ENCODE data around the gene PACS1.

The PACS1 gene

DNA sequence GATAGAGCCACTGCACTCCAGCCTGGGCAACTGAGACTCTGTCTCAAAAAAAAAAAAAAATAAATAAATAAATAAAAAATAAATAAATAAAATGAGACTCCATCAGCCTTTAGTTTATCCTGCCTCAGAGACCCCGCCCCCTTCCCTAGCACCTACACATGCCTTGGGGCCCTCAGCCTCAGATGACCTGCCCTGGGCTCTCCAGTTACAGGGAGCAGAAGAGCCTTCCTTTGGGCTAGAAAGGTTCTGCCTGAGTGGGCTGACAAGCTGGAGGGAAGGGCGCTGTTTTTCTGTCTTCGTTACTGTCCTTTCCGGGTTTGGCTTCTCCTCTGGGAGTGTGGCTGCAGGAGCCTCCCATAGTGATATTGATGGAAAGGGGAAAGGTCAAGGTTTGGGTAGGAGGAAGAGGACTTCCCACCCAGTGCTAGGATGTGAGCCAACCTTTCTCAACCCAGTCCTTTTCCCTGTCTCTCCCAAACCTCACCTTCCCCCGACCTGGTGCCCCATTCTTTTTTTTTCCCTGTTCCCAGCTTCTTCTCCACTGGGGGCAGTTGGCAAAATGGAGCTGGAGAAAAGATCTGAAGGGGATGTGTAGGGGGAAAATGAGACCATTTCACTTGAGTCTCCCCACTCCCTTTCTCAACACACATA is 19.4 kb upstream of the PACS1 start:
- DNase-seq, result no peak

GRCh38 chr11:66051371-66051765 is 18.7 kb upstream of the PACS1 start:
- no peak for DNase-seq

DNA sequence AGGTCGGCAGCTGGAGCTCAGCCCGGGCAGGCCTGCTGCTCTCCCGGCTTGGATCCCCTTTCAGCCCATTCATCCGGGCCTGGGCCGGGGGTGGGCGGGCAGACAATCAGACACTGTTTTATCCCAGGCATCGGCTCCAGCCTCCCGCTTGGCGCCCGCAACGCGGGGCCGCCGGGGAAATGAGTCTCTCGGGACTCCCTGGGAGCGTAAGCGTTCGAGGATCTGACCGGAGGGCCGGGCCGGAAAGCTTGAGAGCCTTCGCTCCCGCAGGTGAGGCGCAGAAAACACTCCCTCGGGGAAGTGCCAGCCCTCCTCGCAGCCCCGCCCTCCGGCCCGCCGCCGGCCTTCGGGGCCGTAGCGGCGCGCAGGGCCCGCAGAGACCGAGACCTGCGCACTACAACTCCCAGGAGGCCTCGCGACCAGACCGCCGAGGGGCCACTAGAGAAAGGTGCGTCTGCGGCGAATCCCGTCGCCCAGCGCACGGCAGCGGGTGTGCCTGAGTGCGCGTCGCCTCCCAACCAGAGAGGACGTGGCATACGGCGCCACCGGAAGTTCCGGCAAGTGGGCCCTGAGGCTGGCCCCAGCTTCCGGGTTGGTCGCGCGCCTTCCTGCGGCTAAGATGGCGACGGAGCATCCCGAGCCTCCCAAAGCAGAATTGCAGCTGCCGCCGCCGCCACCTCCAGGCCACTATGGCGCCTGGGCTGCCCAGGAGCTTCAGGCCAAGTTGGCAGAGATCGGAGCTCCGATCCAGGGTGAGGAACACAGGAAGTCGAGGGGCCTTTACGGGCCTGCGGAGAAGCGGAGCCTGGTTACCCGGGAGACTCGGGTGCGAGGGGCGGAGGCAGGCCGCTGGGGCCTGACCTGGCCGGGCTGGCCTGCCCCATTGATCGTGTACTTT is 18.1 kb upstream of the PACS1 start, which contains the start of gene SF3B2:
TSS of gene SF3B2 (plus strand) at position 599 of the 898 bp plus-strand sequence. CDS start at position 620, 21 bp downstream.
- DNase-seq, result peak; percentile 96

DNA sequence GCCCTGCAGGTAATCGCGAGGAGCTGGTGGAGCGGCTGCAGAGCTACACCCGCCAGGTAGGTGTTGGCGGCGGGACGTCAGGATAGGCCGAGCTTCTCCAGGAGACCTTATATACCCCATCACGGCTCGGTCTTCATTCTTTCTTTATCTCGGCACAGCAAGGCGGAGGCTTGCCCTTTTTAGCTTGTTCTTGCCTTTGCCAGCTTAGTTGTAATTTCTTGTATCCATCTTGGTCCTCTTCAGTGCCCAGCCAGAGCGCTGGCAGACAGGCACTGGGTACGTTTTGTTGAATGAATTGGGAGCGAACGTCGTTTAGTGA is 17.4 kb upstream of the PACS1 start:
- DNase-seq, result no peak

GRCh38 chr11:66055021-66055420 is 15.1 kb upstream of the PACS1 start:
- DNase-seq, result no peak

DNA sequence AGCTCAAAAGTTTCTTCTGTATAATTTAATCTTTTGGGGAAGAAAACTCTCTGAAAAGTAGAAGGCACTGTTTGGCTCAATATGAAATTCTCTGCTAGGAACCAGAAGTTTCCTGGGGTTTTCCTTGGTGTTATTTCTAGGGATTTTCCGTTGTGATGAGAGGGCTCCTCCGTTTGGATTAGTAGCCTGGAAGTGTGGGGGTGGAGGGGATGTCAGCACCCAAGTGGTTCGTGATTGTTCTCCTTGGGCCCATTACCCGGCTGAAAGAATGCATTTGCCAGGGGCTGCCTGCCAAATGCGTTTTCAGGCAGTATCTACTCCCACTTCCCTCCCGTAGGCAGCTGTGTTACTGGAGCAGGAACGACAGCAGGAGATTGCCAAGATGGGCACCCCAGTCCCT is 13.6 kb upstream of the PACS1 start:
- no peak for DNase-seq

DNA sequence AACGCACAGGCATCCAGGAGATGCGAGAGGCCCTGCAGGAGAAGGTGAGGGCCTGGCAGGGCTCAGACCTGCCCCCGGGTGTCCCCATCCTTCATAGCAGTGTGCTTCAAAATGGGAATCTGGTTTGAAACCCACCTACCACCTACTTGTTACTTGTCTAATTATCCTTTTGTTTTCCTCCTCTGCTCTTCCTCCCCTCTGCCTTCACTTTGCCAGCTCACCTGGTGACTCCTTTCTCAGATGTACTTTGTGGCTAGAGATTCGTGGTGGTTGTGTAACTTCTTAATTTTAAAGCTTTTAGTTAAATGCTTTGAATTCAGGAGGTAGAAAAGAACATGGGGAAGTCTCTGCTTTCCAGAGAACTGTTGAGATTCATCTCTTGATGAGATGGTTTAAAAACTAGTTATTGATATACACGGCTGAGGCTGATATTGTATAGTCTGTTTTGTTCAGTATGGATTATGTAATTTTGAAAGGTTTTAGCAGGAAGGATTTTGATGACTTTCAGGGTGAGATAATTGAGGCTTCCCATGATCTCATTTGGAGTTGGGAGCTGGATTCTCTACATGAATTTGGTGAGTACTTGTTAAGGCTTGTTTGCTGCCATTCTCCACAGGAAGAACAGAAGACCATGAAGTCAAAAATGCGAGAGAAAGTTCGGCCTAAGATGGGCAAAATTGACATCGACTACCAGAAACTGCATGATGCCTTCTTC is 9.9 kb upstream of the PACS1 start:
- no peak for DNase-seq

DNA sequence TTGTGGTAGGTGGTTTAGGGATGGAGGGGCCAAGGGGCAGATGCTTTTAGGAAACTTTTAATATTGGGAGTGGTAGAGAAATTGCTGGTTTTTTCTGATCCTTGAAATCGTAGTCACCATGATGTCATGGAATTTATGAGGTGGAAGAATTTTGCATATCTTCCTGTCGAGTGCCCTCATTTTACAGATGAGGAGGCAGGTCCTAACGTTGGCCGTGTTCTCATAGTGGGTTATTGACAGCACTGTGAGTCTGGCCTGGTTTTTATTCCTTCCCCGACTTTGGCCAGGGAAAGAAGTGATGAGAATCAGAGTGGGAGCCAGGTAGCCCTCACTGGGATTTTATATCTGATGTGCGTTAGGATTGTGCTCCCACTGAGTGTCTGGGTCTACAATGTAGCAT is 8.8 kb upstream of the PACS1 start:
- no peak for DNase-seq

- DNase-seq, result no peak
These were observed 7.7 kb upstream of the PACS1 start for GRCh38 chr11:66062408-66062807.

GRCh38 chr11:66063900-66064299 is 6.2 kb upstream of the PACS1 start:
- DNase-seq, result no peak

DNA sequence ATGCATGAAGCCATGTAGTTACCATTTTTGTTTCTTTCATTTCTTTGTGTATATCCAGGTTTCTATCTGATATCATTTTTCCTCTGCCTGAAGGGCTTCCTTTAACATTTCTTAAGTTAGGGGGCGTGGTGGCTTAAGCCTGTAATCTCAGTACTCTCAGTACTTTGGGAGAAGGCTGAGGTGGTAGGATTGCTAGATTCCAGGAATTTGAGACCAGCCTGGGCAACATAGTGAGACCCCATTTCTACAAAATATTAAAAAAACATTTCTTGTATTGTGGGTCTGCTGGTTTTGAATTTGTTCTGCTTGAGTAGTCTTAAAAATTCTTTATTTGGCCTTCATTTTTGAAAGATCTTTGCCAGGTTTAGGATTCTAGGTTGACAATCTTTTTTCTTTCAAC is 5.5 kb upstream of the PACS1 start:
- DNase-seq, result no peak

- no peak for DNase-seq
These were observed 3.3 kb upstream of the PACS1 start for GRCh38 chr11:66066751-66067150.

DNA sequence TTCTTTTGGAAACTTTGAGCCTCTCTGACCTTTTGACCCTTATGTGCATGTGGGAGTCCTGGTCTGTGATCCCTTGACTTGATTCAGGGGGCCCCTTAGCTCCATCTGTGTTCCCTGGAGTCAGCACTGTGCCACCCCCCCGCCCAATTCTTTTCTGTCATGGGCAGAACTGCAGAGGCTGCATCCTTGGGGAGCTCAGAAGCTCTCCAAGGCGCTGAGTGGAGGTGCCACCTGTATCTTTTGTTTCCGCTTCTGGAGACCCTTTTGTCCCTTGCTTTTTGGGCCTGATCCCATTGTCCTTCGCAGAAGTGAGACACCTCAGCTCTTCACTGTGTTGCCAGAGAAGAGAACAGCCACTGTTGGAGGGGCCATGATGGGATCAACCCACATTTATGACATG is 2.4 kb upstream of the PACS1 start:
- no peak for DNase-seq

DNA sequence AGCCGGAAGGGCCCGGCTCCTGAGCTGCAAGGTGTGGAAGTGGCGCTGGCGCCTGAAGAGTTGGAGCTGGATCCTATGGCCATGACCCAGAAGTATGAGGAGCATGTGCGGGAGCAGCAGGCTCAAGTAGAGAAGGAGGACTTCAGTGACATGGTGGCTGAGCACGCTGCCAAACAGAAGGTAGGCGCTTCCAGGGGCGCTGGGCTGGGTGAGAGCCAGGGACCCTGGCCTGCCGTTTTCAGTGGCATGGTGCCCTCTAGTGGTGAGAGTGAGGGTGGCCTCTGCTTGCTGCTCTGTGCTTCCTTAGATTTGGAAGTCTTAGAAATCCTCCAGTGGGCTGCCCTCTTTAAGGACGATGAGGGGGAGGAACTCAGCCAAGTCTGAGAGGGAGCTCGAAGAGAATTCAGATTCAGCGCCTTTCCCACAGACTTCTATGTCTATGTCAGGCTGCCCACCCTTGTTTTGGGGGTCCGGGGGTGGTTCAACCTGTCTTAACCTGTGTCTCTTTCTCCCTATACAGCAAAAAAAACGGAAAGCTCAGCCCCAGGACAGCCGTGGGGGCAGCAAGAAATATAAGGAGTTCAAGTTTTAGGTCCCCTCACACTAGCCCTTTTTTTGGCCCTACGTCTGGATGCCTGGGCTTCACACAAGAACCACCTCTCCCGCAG is 1.8 kb upstream of the PACS1 start:
- no peak for DNase-seq

GRCh38 chr11:66068923-66069714 is 953 bp upstream of the PACS1 start:
- no peak for DNase-seq

DNA sequence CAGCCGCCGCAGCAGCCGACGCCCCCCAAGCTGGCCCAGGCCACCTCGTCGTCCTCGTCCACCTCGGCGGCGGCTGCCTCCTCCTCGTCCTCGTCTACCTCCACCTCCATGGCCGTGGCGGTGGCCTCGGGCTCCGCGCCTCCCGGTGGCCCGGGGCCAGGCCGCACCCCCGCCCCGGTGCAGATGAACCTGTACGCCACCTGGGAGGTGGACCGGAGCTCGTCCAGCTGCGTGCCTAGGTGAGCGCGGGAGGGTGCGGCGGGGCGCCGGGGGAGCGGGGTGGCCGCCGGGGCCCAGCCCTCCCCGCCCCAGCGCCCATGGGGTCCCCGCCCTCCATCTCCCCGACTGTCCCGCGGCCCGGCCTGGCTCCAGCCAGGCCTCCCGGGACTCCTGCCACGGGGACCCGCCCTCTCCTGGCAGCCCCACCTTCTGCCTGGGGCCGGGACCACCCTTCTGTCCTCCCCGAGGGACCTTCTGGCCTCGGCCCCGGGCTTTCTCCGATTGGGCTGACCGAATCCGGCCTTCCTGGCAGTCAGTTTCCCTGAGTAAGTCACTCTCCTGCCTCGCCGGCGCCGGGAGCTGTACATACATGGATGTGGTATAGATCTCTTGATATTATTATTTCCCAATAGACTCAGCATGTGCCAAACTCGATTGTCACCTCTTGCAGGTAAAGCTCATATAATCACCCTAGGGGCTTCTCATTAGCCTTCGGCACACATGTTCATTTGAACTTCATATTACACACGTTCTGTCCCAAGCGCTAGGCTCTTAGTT is 720 bp downstream of the PACS1 start:
- DNase-seq, result no peak

DNA sequence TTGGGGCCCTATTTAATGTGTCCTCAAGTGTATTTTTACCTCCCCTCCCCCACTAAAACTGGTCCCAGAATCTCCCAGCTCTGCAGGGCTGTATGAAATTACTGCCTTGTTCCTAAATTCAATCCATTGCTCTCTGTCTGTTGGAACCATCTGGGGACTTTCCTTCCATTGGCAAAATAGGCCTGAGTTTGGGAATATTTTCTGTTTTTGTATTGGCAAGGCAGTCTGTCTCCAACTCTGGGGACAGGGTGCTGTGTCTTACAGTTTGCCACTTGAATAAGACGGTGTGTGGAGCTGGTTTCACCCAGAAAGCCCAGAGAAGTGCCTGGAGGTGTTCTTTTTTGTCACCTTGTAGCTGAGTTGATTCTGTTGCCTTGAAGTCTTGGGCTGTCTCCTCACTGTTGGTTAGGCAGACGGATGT is 1.3 kb downstream of the PACS1 start:
- no peak for DNase-seq

DNA sequence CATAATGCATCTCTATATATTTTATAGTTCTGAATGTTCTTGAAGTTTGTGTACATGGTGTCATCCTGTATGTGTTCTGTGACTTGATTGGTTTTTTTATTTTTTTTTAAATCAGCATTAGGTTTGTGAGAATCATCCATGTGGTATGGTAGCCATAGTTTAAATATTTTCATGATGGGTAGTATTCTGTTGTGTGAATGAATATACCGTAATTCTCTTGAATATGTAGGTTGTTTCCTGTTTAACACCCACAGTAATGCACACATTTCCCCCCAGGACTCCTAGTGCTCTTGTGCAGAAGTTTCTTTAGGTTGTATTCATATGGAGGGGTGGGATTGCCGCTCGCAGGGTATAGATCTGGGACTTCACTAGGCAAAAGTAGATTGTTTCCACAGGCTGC is 2.0 kb downstream of the PACS1 start:
- no peak for DNase-seq

GRCh38 chr11:66072518-66072917 is 2.4 kb downstream of the PACS1 start:
- DNase-seq, result no peak

GRCh38 chr11:66073669-66074068 is 3.6 kb downstream of the PACS1 start:
- DNase-seq, result no peak

DNA sequence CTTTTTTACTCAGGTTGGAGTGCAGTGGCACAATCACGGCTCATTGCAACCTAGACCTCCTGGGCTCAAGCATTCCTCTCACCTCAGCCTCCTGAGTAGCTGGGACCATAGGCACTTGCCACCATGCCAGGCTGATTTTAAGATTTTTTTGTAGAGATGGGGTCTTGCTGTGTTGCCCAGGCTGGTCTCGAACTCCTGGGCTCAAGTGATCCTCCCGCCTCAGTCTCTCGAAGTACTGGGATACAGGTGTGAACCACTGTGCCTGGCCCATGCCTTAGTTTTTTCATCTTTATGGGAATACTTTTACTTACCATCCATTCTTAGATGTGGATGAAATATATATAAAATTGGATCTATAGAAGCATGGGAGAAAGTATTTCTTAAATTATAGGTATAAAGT is 5.2 kb downstream of the PACS1 start:
- no peak for DNase-seq

DNA sequence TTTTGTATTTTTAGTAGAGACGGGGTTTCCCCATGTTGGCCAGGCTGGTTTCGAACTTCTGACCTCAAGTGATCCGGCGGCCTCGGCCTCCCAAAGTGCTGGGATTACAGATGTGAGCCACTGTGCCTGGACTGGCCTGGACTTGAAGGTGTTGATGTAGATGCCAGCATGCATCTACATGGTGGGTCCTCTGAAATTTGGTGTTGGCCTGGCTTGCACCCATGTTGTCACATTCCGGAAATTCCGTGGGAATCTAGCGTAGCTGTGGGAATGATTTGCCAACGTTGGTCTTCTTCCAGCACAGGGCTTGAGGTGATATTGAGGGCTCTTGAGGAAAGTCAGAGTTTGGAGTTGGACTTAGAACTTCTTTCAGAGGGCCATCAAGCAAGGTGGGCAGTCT is 6.5 kb downstream of the PACS1 start:
- no peak for DNase-seq

All from NCI-H510A (cell line).